HG03139 (cell line): Measurements from ENCODE around the gene ETFDH.
"Not testable (repeated sequence)": the region's sequence is repeated elsewhere in the genome, so short reads cannot be mapped to it uniquely, and the experiment has no call there.

Experiments
- ATAC-seq: cut with Tn5 transposase; IDR thresholded peaks from one replicate; pipeline ENCODE4 v1.9.1; 2021; ENCODE audit not compliant: unreplicated experiment

The ETFDH gene

GRCh38 chr4:158676076-158676475 lies 4.0 kb downstream of the ETFDH start:
- ATAC-seq = no peak

- ATAC-seq = no peak
Observed at GRCh38 chr4:158678767-158679166, 6.7 kb downstream of the ETFDH start.

- ATAC-seq = no peak
Observed at GRCh38 chr4:158681629-158682028, 9.5 kb downstream of the ETFDH start.

- no peak for ATAC-seq
Observed at GRCh38 chr4:158682066-158682465, 10.0 kb downstream of the ETFDH start.

GRCh38 chr4:158688813-158689212 lies 16.7 kb downstream of the ETFDH start:
- no peak for ATAC-seq

- no peak for ATAC-seq
Observed at GRCh38 chr4:158704274-158704673, 32.2 kb downstream of the ETFDH start.

GRCh38 chr4:158710814-158711213 lies 38.7 kb downstream of the ETFDH start:
- ATAC-seq = no peak

GRCh38 chr4:158712622-158713021 lies 40.5 kb downstream of the ETFDH start:
- ATAC-seq = not testable (repeated sequence)

- no peak for ATAC-seq
Observed at GRCh38 chr4:158714937-158715336, 42.8 kb downstream of the ETFDH start.

GRCh38 chr4:158715802-158716201 lies 43.7 kb downstream of the ETFDH start:
- no peak for ATAC-seq

GRCh38 chr4:158721680-158722079 lies 49.6 kb downstream of the ETFDH start:
- no peak for ATAC-seq

GRCh38 chr4:158722291-158722916 lies 50.3 kb downstream of the ETFDH start:
- ATAC-seq = no peak

GRCh38 chr4:158722917-158723793 lies 51.1 kb downstream of the ETFDH start, which contains the start of gene PPID:
Gene PPID (minus strand): TSS chr4:158723396. CDS start chr4:158723288, 108 bp downstream.
- peak; percentile 99 for ATAC-seq

GRCh38 chr4:158724637-158725036 lies 52.5 kb downstream of the ETFDH start:
- ATAC-seq = no peak

GRCh38 chr4:158726633-158727032 lies 54.5 kb downstream of the ETFDH start:
- ATAC-seq = no peak

- no peak for ATAC-seq
Observed at GRCh38 chr4:158728236-158728635, 56.1 kb downstream of the ETFDH start.

GRCh38 chr4:158729716-158730559 lies 57.8 kb downstream of the ETFDH start:
- ATAC-seq = peak; percentile 92

GRCh38 chr4:158738866-158739265 lies 66.8 kb downstream of the ETFDH start:
- no peak for ATAC-seq

- ATAC-seq = no peak
Observed at GRCh38 chr4:158739600-158739999, 67.5 kb downstream of the ETFDH start.

GRCh38 chr4:158741326-158742021 lies 69.4 kb downstream of the ETFDH start:
- ATAC-seq = no peak

- not testable (repeated sequence) for ATAC-seq
Observed at GRCh38 chr4:158746537-158746936, 74.4 kb downstream of the ETFDH start.
